Stimulated activated CD8-positive, alpha-beta memory T cell treated with anti-CD3 and anti-CD28 coated beads, Interleukin-15, amount 100 ng/mL, for 4 hours (primary cell): ENCODE measurements around the gene ORMDL2.
"Not testable (repeated sequence)": the region's sequence is repeated elsewhere in the genome, so short reads cannot be mapped to it uniquely, and the experiment has no call there.

Source experiments
- DNase-seq, 2 donors: peaks; one replicate each; pipeline ENCODE4 v3.0.0-alpha.2; 2020; ENCODE audit warnings: low read depth in 2 of 2

Gene ORMDL2

GRCh38 chr12:55852740-55853139 is 34.9 kb downstream of the ORMDL2 start:
- DNase-seq = no peak

- DNase-seq = no peak
Observed at GRCh38 chr12:55861396-55861795, 43.6 kb downstream of the ORMDL2 start.

DNA sequence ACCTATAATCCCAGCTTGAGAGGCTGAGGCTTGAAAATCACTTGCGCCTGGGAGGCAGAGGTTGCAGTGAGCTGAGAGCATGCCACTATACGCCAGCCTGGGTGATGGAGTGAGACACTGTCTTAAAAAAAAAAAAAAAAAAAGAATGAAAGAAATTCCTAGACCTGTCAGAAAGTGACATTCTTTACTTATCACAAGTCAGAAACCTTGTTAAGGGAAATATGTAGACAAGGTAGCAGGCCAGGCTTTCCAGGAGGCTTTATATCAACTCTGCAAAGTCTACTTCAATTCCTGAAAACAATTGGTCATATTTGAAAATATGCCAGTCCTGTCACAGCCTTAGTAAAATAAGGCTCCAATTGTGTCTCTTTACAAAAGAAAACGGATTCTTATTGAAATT is 44.0 kb downstream of the ORMDL2 start:
- no peak for DNase-seq

- no peak for DNase-seq
Observed at GRCh38 chr12:55862286-55862685, 44.4 kb downstream of the ORMDL2 start.

GRCh38 chr12:55862931-55863330 is 45.1 kb downstream of the ORMDL2 start:
- DNase-seq = not testable (repeated sequence)

GRCh38 chr12:55865327-55865726 is 47.5 kb downstream of the ORMDL2 start:
- DNase-seq = no peak

- not testable (repeated sequence) for DNase-seq
Observed at GRCh38 chr12:55866454-55867004, 48.7 kb downstream of the ORMDL2 start.
